ENCODE results near the gene PRR14.

- no peak for TF ChIP-seq CTCF (IDR thresholded peaks at IDR 0.05)
- no peak for TF ChIP-seq POLR2A (IDR thresholded peaks at IDR 0.05)
These were observed 5.1 kb downstream of the PRR14 start for GRCh38 chr16:30655815-30656347.

All from uterus (tissue), 2 donors.